Measurements from ENCODE around the gene IL3RA. TPM values are rescaled to one million over a fixed set of nuclear protein-coding genes. Genes with fewer than 3 reads are reported as not detected.
"Not testable (repeated sequence)": the region's sequence is repeated elsewhere in the genome, so short reads cannot be mapped to it uniquely, and the experiment has no call there.

Gene IL3RA
- total RNA-seq, 2 donors from 2014 or later: 8.0 to 9.9 TPM

GRCh38 chrX:1325515-1326116 is 11.0 kb upstream of the IL3RA start:
- intact Hi-C loops (cut with DNase I): no loop called here
- no peak for DNase-seq
- ATAC-seq: no peak

GRCh38 chrX:1327651-1328304 is 8.8 kb upstream of the IL3RA start:
- DNase-seq: no peak
- ATAC-seq: no peak
- intact Hi-C loops (cut with DNase I): no loop called here

GRCh38 chrX:1330605-1331004 is 6.0 kb upstream of the IL3RA start:
- intact Hi-C loops (cut with DNase I): no loop called here
- ATAC-seq (no peak), DNase-seq (no peak)

GRCh38 chrX:1332433-1332832 is 4.2 kb upstream of the IL3RA start:
- DNase-seq; ATAC-seq; intact Hi-C loops (cut with DNase I): not testable (repeated sequence)

GRCh38 chrX:1334854-1335253 is 1.7 kb upstream of the IL3RA start:
- DNase-seq (no peak), ATAC-seq (peak in 1 of 2 donors; percentile 14)
- intact Hi-C loops (cut with DNase I): no loop called here

- no peak for DNase-seq
- intact Hi-C loops (cut with DNase I): no loop called here
- ATAC-seq: peak in 1 of 2 donors; percentile 18
These were observed 579 bp downstream of the IL3RA start for GRCh38 chrX:1336948-1337779.

- DNase-seq (no peak), ATAC-seq (no peak)
- intact Hi-C loops (cut with DNase I): no loop called here
These were observed 5.1 kb downstream of the IL3RA start for GRCh38 chrX:1341545-1342184.

GRCh38 chrX:1349606-1350005 is 13.0 kb downstream of the IL3RA start:
- intact Hi-C loops (cut with DNase I); ATAC-seq; DNase-seq: not testable (repeated sequence)

- ATAC-seq (no peak), DNase-seq (no peak)
- intact Hi-C loops (cut with DNase I): no loop called here
These were observed 15.6 kb downstream of the IL3RA start for GRCh38 chrX:1351981-1352714.

GRCh38 chrX:1354036-1355019 is 17.7 kb downstream of the IL3RA start:
- no peak for ATAC-seq
- intact Hi-C loops (cut with DNase I): no loop called here
- DNase-seq: no peak

- no peak for DNase-seq
- intact Hi-C loops (cut with DNase I): no loop called here
- ATAC-seq: peak in 1 of 2 donors; percentile 34
These were observed 18.8 kb downstream of the IL3RA start for GRCh38 chrX:1355131-1356046.

GRCh38 chrX:1357993-1358392 is 21.4 kb downstream of the IL3RA start:
- intact Hi-C loops (cut with DNase I): no loop called here
- ATAC-seq (no peak), DNase-seq (no peak)

GRCh38 chrX:1358793-1359476 is 22.4 kb downstream of the IL3RA start:
- intact Hi-C loops (cut with DNase I): no loop called here
- ATAC-seq (no peak), DNase-seq (no peak)

- intact Hi-C loops (cut with DNase I): no loop called here
- DNase-seq (no peak), ATAC-seq (no peak)
These were observed 22.9 kb downstream of the IL3RA start for GRCh38 chrX:1359477-1359873.

GRCh38 chrX:1360171-1360570 is 23.6 kb downstream of the IL3RA start:
- ATAC-seq (no peak), DNase-seq (no peak)
- intact Hi-C loops (cut with DNase I): no loop called here

- no peak for DNase-seq
- ATAC-seq: no peak
- intact Hi-C loops (cut with DNase I): no loop called here
These were observed 24.7 kb downstream of the IL3RA start for GRCh38 chrX:1361275-1361674.

All from left cardiac atrium (tissue), 4 donors.